Activated naive CD8-positive, alpha-beta T cell treated with anti-CD3 and anti-CD28 coated beads, Interleukin-2, amount 50 U/mL, for 16 hours (primary cell): ENCODE data around the gene ADAMTS10.
"Not testable (repeated sequence)": the region's sequence is repeated elsewhere in the genome, so short reads cannot be mapped to it uniquely, and the experiment has no call there.

Experiments
- DNase-seq: peaks from one replicate; pipeline ENCODE4 v3.0.0-alpha.2; 2020; ENCODE audit warnings: low read depth, low spot score

The ADAMTS10 gene

GRCh38 chr19:8561075-8561764 lies 49.3 kb downstream of the ADAMTS10 start:
- DNase-seq = no peak

DNA sequence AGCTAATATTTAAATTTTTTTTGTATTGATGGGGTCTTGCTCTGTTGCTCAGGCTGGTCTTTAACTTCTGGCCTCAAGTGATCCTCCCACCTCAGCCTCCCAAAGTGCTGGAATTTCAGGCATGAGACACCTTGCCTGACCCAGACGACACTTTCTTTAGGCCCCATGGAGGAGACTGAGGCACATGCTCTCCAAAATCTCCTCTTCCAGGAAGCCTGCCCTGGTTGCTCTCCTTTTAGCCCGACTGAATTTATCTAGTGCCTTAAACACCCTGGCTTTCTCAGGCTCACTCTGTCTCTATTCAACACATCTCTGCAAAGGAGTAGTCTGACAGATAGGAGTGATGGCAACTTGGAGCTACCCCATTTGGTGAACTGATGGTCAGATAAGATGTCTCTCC lies 52.2 kb downstream of the ADAMTS10 start:
- DNase-seq = no peak

DNA sequence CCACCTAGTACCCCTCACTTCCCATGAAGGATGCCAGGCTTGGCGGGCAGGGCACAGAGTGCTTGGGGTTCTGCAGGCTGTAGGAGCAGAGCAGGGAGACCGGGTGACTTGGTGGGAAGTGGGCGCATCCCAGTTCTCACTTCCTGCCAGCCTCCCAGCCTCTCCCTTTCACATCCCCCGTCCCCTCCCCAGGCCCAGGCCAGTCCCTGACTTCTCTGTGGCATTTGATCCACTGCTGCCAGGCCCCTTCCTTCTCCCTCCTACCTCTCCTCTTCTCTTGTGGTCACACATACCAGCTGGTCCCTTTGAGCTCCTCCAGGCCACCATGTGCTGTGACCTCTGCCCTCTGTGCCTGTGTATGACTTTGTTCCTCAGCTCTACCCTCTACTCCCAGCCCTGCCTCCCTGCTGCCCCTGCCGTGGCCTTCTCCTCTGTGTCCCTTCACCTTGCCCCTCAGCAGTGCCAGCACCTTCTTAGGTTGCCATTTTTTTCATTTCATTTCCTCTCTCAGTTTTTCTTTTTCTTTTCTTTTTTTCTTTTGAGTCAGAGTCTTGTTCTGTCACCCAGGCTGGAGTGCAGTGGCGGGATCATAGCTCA lies 52.8 kb downstream of the ADAMTS10 start:
- DNase-seq = no peak

DNA sequence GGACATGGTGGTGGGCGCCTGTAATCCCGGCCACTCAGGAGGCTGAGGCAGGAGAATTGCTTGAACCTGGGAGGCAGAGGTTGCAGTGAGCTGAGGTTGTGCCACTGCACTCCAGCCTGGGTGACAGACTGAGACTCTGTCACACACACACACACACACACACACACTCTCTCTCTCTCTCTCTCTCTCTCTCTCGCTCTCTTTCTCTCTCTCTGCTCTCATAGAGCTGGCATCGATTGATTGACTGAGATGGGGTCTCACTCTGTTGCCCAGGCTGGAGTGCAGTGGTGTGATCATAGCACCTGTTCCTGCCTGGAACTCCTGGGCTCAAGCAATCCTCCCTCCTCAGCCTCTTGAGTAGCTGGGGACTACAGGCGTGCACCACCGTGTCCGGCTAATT lies 56.8 kb downstream of the ADAMTS10 start:
- DNase-seq = not testable (repeated sequence)

DNA sequence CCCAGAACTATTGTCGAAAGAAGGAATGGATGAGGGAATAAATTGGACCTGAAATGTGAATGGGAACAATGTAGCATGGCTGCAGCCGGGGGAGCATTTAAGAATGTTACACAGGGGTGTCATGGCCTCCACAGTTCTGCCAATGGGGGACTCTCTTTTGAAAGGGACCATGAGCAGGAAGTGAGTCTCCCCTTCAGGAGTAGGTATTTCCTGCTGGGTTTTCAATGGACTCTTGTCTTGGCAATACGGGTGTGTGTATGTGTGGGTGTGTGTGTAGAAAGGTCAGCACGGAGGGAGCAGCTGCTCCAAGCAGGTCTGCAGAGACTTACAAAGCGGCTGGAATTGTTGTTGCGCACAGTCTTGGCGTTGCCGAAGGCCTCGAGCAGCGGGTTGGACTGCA lies 57.7 kb downstream of the ADAMTS10 start:
- no peak for DNase-seq

GRCh38 chr19:8550070-8550469 lies 60.4 kb downstream of the ADAMTS10 start:
- DNase-seq = no peak

- DNase-seq = no peak
Observed at GRCh38 chr19:8545743-8546142, 64.8 kb downstream of the ADAMTS10 start.

DNA sequence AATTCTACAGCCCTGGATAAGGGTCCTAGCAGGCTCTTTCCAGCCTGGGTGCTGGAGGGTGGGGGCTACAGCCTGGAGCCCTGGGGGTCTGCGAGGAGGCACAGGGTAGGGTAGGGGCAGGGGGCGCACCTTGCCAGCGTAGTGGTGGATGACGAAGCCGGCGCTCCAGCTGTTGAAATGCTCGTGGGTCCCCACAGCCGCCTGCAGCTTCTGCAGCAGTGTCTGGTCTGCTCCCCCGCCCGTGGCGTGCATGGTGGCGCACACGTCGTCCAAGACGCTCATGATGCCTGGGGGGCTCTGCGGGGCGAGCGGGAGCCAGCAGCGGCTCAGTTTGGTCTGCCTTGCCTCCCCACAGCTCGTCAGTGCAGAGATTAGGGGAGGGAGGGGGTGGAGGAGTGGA lies 66.3 kb downstream of the ADAMTS10 start:
- no peak for DNase-seq

GRCh38 chr19:8539621-8540149 lies 70.8 kb downstream of the ADAMTS10 start:
- DNase-seq = no peak

DNA sequence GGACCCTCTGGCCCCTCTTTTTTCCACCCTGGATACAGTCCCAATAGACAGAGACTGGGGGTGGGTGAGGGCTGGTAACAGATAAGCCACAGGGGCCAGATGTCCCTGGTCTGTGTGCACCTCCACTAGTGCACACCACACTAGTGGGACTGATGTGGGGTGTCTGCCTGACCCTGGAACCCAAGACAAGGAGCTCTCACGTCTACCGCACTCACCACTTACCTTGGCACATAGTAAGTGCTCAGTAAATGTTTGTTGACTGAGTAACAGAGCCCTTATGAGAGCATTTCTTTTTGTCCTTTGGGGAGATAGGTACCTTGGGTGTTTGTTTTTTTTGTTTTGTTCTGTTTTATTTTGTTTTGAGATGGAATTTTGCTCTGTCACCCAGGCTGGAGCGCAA lies 73.4 kb downstream of the ADAMTS10 start:
- DNase-seq = no peak

DNA sequence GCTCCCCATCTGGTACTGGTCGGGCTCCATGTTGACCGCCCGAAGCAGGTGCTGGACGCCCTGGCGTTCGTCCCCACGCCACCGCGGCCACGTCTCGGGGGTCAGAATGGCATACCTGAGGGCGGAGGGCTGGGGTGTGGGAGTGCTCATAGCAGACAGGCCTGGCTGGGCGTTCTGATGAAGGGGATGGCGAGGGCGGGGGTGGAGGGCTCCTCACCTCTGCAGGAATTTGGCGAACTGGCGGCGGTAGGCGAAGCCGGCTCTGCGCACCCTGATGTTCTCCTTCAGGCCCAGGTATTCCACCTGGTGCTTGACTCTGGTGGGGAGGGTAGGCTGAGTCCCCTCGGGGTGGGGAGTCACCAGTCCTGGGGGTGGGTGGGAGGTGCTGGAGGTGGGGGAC lies 74.2 kb downstream of the ADAMTS10 start:
- DNase-seq = no peak

DNA sequence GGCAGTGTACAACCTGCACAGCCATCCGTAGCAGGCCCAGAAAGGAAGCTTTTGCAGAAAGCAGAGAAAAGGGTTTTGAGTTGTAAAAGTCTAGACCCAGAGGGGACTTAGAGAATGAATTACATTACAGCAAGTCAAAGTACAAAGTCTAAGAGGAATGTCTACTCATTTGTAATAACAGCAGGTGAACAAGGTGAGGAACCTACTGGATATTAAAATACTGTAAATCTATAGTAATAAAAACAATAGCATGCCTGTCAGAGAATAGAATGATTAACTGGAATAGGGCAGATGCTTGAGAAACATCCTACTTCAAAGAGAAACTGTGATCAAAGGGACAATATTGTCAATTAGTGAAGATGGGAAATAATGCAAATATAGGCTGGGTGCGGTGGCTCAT lies 78.3 kb downstream of the ADAMTS10 start:
- no peak for DNase-seq

GRCh38 chr19:8531470-8531869 lies 79.0 kb downstream of the ADAMTS10 start:
- DNase-seq = no peak
